ENCODE data around the gene NOS1AP.
"Not testable (repeated sequence)": the region's sequence is repeated elsewhere in the genome, so short reads cannot be mapped to it uniquely, and the experiment has no call there.

NOS1AP gene

GRCh38 chr1:162055062-162055461 is 14.4 kb upstream of the NOS1AP start:
- DNase-seq (ENCODE audit: low read depth), result no peak
- no peak overlapping the region for H3K4me3 ChIP-seq (ENCODE audit: low read depth, low read length)
- no peak for TF ChIP-seq CTCF (IDR thresholded peaks at IDR 0.05; ENCODE audit: insufficient read depth, low read depth, low read length, missing control alignments)

DNA sequence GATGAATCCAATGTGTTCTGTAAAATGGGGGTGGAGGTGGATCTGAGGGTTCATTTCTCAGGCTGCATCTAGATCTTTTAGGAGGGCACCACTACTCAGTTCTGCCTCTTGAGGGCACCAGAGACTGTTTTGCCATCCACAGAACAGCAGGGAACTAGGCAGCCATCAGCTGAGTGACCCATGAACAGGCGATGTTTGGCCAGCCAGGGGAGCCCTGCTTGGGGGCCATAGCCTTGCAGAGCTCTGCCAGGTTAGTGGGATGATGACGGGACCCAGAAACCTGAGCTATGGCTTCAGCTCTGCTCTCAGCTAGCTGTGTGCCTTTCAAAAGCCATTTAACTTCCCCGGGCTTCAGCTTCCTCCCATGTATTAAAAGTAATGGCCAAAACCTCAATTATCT is 13.4 kb upstream of the NOS1AP start:
- TF ChIP-seq CTCF (IDR thresholded peaks at IDR 0.05; ENCODE audit: insufficient read depth, low read depth, low read length, missing control alignments), result peak; percentile 85
- no peak overlapping the region for H3K4me3 ChIP-seq (ENCODE audit: low read depth, low read length)
- DNase-seq (ENCODE audit: low read depth), result peak; percentile 65

- no peak overlapping the region for H3K4me3 ChIP-seq (ENCODE audit: low read depth, low read length)
- no peak for DNase-seq (ENCODE audit: low read depth)
- no peak for TF ChIP-seq CTCF (IDR thresholded peaks at IDR 0.05; ENCODE audit: insufficient read depth, low read depth, low read length, missing control alignments)
These were observed 12.9 kb upstream of the NOS1AP start for GRCh38 chr1:162056579-162056978.

DNA sequence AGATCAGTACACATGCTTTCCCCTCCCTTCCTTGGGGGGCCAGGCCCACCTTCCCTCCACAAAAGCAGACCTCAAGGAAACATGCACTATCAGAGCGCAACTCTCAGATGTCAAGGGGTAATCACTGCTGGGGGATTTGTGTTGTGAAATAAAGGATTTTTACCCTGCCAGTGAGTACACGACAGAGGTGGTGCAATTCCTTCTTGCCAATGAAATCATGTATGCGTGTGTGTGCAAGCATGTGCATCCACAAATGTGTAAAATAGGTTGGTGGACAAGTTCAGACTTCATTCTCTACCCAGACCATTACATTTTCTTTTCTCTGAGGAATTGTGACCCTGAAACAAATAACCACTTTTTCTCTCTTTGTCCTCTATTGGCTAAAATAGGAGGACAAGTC is 9.8 kb upstream of the NOS1AP start:
- no peak overlapping the region for H3K4me3 ChIP-seq (ENCODE audit: low read depth, low read length)
- no peak for TF ChIP-seq CTCF (IDR thresholded peaks at IDR 0.05; ENCODE audit: insufficient read depth, low read depth, low read length, missing control alignments)
- no peak for DNase-seq (ENCODE audit: low read depth)

DNA sequence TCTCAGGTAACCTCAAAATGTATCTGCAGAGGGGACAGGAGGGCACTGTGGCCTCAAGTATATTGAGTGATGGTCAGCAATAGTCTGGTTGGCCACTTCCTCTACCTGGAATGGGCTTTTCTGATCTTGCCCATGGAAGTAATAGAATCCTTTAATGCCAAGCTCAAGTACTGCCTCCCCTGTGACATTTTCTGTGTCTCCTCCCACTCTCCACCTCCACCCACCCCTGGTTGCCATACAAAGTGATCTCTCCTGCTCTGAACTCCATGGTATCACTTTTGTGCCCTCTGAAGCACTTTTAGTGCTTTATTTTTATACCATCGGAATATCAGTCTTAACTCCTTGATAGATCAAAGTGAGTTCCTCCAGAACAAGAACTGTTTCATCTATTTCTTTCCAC is 9.2 kb upstream of the NOS1AP start:
- no peak for DNase-seq (ENCODE audit: low read depth)
- H3K4me3 ChIP-seq (ENCODE audit: low read depth, low read length), result no peak overlapping the region
- TF ChIP-seq CTCF (IDR thresholded peaks at IDR 0.05; ENCODE audit: insufficient read depth, low read depth, low read length, missing control alignments), result no peak

GRCh38 chr1:162062542-162063015 is 6.9 kb upstream of the NOS1AP start:
- TF ChIP-seq CTCF (IDR thresholded peaks at IDR 0.05; ENCODE audit: insufficient read depth, low read depth, low read length, missing control alignments), result no peak
- no peak overlapping the region for H3K4me3 ChIP-seq (ENCODE audit: low read depth, low read length)
- DNase-seq (ENCODE audit: low read depth), result no peak

DNA sequence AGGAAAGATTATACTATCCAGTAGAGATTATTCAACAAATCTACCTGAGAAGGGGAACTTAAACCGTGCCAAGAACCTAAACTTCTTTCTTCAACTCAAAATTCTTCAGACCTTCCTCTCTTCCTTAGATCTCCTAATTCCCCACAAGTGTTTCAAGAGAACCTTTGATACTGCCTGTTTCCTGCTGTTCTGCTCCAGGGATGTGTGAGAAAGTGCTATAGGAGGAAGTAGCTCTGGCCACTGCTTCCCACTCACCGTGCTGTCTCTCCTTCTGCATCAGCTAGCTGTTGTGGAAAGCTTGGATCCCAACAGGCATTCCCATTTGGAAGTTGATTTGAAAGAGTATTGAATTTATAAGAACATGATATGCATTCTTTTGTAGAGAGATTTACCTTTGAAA is 4.5 kb upstream of the NOS1AP start:
- no peak for DNase-seq (ENCODE audit: low read depth)
- H3K4me3 ChIP-seq (ENCODE audit: low read depth, low read length), result no peak overlapping the region

GRCh38 chr1:162066836-162067235 is 2.7 kb upstream of the NOS1AP start:
- H3K4me3 ChIP-seq (ENCODE audit: low read depth, low read length); DNase-seq (ENCODE audit: low read depth): not testable (repeated sequence)

More for the DNA sequence above, 4.5 kb upstream of the NOS1AP start:
- TF ChIP-seq CTCF (IDR thresholded peaks at IDR 0.05; ENCODE audit: insufficient read depth, low read depth, low read length, missing control alignments), result no peak

Data from GM12865 (cell line).